C4-2B (cell line): Measurements from ENCODE around the gene SLF1.

Experiments
- H3K27ac ChIP-seq: fragments of 450-650 bp; 2 replicates; pipeline ENCODE4 v1.5.1; 2017
- ZFX ChIP-seq: fragments of 450-650 bp; IDR thresholded peaks from 2 replicates; pipeline ENCODE4 v1.6.1; 2017
- TF ChIP-seq, protein P1 (sequence below): fragments of 450-650 bp; conservative IDR thresholded peaks from 2 replicates; pipeline ENCODE4 v1.5.1; 2017; ENCODE audit warnings: mild to moderate bottlenecking

SLF1 gene

DNA sequence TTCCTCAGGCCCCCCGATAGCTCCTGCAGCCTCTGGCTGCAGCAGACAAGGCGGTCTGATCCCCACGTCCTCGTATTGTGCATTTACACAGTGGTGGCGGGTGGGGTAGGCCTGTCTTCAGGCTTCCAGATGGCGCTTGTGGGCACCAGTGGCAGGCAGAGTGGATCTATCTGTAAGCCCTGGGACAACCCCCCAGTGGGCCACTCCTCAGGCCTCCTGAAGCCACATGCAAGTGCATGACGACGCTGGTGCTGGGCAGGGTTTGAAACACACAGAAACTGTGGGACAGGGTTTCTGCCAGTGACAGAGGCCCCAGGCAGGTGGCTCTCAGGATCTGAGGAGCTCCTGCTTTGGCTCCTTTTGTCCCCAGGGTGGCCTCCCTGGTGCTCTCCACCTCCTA, 42.0 kb downstream of the SLF1 start:
- H3K27ac ChIP-seq = no peak overlapping the region
- no peak for TF ChIP-seq ZFX
- TF ChIP-seq, protein P1, sequence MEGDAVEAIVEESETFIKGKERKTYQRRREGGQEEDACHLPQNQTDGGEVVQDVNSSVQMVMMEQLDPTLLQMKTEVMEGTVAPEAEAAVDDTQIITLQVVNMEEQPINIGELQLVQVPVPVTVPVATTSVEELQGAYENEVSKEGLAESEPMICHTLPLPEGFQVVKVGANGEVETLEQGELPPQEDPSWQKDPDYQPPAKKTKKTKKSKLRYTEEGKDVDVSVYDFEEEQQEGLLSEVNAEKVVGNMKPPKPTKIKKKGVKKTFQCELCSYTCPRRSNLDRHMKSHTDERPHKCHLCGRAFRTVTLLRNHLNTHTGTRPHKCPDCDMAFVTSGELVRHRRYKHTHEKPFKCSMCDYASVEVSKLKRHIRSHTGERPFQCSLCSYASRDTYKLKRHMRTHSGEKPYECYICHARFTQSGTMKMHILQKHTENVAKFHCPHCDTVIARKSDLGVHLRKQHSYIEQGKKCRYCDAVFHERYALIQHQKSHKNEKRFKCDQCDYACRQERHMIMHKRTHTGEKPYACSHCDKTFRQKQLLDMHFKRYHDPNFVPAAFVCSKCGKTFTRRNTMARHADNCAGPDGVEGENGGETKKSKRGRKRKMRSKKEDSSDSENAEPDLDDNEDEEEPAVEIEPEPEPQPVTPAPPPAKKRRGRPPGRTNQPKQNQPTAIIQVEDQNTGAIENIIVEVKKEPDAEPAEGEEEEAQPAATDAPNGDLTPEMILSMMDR = no peak

DNA sequence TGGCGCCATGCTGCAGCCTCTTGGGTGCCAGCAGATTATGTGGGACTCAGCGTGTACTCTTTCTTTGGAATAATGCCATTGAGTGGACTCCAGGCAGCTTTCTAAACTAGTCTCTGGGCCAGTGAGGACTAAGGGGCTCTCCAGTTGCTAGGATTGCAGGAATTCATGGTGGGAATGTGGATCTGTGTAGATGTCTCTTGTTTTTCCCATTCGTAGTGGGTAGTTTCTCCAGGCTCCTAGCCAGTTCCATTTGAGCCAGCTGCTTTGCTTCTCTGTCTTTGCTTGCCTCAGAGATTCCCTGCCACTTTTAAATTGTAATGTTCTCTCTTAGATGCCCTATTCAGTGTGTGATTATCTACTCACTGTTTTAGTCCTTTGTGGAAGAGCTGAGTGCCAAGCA, 42.6 kb downstream of the SLF1 start:
- H3K27ac ChIP-seq = no peak overlapping the region
- no peak for TF ChIP-seq ZFX
- TF ChIP-seq, protein P1 = no peak

DNA sequence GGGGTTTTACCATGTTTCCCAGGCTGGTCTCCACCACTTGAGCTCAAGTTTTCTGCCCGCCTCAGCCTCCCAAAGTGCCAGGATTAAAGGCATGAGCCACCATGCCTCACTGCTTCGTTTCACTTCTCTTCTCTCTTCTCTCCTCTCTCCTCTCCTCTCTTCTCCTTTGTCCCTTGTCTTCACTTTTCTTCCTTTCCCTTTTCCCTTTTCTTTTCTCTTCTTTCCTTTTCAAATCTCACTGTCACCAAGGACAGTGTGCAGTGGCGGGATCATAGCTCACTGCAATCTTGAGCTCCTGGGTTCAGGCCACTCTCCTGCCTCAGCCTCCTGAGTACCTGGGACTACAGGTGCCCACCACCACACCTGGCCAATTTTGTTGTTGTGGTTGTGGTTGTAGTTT, 49.5 kb downstream of the SLF1 start:
- no peak overlapping the region for H3K27ac ChIP-seq
- TF ChIP-seq, protein P1 = no peak
- TF ChIP-seq ZFX = no peak

DNA sequence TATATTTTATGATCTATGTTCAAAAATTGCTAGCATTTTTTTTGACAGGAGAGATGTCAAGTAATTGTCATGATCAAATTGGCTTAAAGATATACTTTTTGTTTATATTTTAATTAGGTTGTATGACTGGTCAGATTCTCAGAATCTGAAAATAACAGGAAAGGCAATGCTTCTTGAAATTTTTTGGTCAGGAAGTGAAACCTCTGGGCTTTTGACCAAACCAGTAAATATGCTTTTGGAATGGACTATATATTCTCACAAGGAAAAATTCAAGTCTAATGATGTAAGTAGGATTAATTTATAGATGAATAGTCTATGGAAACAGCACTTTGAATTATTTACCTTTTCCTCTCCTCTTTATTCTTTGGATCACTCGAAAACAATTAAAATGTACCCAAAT, 52.3 kb downstream of the SLF1 start:
- no peak for TF ChIP-seq ZFX
- TF ChIP-seq, protein P1 = no peak
- no peak overlapping the region for H3K27ac ChIP-seq

DNA sequence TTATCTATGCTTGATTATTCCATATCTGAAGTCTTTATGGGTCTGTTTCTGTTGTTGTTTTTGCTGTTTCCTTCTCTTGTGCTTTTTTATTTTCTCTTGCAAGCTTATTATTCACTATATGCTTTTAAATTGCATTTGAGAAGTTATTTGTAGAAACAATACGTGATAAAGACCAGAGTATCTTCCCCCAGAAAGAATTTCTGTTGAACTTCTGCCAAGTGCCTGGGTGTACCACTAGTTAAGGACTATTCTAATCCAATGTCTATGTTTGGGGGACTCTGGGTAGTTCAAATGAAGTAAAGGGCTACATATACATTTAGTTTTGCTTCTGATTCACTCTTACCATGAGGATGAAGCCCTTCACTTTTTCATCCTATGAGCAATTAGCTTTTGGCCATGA, 54.3 kb downstream of the SLF1 start:
- H3K27ac ChIP-seq = no peak overlapping the region
- TF ChIP-seq, protein P1 = no peak
- no peak for TF ChIP-seq ZFX

DNA sequence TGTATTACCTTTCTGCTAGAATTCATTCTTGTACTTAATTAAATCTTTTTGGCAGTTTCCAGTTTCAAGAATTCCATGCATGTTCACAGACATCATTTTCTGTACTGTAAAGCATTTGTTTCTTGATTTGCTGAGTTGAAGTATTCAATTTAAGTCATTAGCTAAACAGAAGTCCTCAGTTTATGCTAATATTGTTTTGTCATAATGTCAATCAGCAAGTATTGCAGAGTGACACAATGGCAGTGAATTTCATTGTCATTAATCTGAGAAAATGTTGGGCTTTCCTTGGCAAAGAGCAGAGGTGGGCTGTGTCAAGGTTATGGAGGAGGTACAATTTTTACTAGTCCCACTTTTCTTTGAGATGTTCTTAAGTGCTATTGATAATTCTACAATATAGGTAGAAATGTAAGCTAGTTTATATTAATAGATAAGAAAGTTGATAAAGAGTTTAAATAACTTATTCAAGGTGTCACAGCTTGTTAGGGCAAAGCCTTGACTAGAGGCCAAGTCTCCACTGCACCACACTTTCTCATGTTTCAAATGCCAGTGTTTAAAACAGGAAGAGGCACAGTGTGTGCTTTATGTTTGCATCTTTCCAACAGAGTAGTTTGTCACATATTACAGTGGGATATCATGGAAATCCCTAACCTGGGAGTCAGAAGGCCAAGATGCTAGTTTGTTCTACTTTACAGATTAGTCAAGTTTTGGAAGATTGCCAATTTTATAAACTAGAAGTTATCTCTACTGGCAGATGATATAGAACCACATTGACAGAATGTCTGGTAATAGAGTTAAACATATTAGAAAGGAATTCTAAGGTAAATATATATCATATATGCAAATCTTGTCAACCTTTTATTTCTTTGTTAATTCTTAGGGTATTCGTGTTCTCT, 56.3 kb downstream of the SLF1 start:
- H3K27ac ChIP-seq = no peak overlapping the region
- no peak for TF ChIP-seq ZFX
- TF ChIP-seq, protein P1 = no peak

DNA sequence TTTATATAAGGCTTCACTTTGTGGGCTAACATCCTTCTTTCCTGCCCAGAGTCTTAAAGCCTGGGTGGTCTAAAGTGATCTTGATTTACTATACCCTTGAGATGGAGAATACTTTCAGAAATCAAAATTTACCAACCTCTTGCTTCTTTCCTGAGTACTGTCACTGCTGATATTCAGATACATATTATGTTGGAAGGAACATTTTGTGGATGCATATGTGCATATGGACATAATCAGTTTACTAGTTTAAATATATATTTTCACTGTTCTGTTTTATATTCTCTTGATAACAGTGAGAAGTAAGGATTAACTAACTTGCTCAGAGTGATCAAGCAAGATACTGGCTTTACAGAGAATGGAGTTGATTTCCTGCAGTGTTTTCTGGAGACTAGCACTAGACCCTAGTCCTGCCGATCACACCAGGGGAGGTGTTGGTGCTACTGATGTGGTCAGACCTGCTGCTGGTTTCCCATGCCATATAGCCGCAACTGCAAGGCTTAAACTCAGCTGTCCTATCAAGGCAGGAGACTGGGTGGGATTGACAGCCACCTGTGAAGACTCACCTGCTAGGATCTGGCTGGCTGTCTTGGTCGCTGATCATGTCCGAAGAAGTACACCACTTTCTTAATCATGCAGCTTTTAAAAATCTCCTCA, 57.6 kb downstream of the SLF1 start:
- TF ChIP-seq ZFX = no peak
- TF ChIP-seq, protein P1 = no peak
- no peak overlapping the region for H3K27ac ChIP-seq
